Neural progenitor cell (in vitro differentiated cells): ENCODE results near the gene FHOD3.

Experiments used
- EZH2 ChIP-seq: fragments of 200-600 bp; sonication (generic); IDR thresholded peaks from 2 replicates; pipeline ENCODE4 v1.6.1; 2017; ENCODE audit warnings: antibody characterized with exemption, mild to moderate bottlenecking, moderate library complexity
- TF ChIP-seq, protein P1 (sequence below): fragments of 200-600 bp; sonication (generic); IDR thresholded peaks from 2 replicates; pipeline ENCODE4 v1.5.1; 2017; ENCODE audit warnings: antibody characterized with exemption, mild to moderate bottlenecking

DNA sequence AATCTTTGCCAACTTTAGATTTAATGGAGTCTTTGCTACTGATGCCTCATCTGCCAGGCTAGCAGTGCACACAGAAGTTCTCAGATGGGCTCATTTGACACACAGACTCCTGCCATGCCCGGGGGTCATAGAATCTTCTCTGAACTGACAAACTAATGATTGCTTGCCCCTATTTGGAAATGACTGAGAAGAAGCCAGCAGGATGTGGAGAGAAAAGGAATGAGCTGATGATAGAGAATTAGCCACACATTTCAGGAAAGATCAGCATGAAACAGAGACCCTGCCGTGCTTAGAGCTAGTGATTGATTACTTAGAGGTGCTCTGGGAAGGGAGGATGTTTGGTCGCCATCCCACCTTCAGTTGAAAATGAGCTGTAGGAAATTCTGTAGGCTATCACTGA, 352.8 kb downstream of the FHOD3 start:
- TF ChIP-seq, protein P1, sequence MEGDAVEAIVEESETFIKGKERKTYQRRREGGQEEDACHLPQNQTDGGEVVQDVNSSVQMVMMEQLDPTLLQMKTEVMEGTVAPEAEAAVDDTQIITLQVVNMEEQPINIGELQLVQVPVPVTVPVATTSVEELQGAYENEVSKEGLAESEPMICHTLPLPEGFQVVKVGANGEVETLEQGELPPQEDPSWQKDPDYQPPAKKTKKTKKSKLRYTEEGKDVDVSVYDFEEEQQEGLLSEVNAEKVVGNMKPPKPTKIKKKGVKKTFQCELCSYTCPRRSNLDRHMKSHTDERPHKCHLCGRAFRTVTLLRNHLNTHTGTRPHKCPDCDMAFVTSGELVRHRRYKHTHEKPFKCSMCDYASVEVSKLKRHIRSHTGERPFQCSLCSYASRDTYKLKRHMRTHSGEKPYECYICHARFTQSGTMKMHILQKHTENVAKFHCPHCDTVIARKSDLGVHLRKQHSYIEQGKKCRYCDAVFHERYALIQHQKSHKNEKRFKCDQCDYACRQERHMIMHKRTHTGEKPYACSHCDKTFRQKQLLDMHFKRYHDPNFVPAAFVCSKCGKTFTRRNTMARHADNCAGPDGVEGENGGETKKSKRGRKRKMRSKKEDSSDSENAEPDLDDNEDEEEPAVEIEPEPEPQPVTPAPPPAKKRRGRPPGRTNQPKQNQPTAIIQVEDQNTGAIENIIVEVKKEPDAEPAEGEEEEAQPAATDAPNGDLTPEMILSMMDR: no peak
- TF ChIP-seq EZH2: no peak
